Activated CD8-positive, alpha-beta T cell treated with anti-CD3 and anti-CD28 coated beads for 36 hours (primary cell): ENCODE measurements around the gene ABCG4. TPM values are rescaled to one million over a fixed set of nuclear protein-coding genes. Genes with fewer than 3 reads are reported as not detected.
"Not testable (repeated sequence)": the region's sequence is repeated elsewhere in the genome, so short reads cannot be mapped to it uniquely, and the experiment has no call there.

Experiments
- ATAC-seq: fragments of 200-7000 bp; cut with Tn5 transposase; one replicate; pipeline ENCODE4 v1.10.0; 2021; ENCODE audit warnings: mild to moderate bottlenecking, moderate library complexity
- CTCF ChIA-PET: fragments of 350-600 bp; sonication (Branson Sonifier 250); formaldehyde crosslinking; loops from one replicate; lab custom pipeline; 2021; ENCODE audit warnings: antibody characterized with exemption; lab: Charles Lee
- POLR2A ChIA-PET: fragments of 350-600 bp; sonication (Branson Sonifier 250); formaldehyde crosslinking; loops from one replicate; lab custom pipeline; 2021; ENCODE audit warnings: antibody characterized with exemption; lab: Charles Lee
- DNase-seq: peaks from one replicate; pipeline ENCODE4 v3.0.0-alpha.2; 2020
- H3K27ac Mint-ChIP-seq: one replicate; pipeline ENCODE4 v1.8.0; 2021; ENCODE audit warnings: mild to moderate bottlenecking, mixed read lengths
- H3K27me3 Mint-ChIP-seq: one replicate; pipeline ENCODE4 v1.8.0; 2021; ENCODE audit warnings: mixed read lengths
- H3K36me3 Mint-ChIP-seq: one replicate; pipeline ENCODE4 v1.8.0; 2021; ENCODE audit warnings: low read depth, mixed read lengths
- H3K4me1 Mint-ChIP-seq: one replicate; pipeline ENCODE4 v1.8.0; 2021; ENCODE audit warnings: low read depth, mixed read lengths
- H3K4me3 Mint-ChIP-seq: one replicate; pipeline ENCODE4 v1.8.0; 2021; ENCODE audit warnings: mild to moderate bottlenecking, moderate library complexity, mixed read lengths
- H3K9me3 Mint-ChIP-seq: one replicate; pipeline ENCODE4 v1.8.0; 2021; ENCODE audit warnings: mixed read lengths
- CTCF ChIP-seq: fragments of 200-600 bp; IDR thresholded peaks from one replicate; pipeline ENCODE4 v1.8.0; 2022; ENCODE audit warnings: antibody characterized with exemption, mild to moderate bottlenecking
- intact Hi-C: fragments of 100-400 bp; cut with micrococcal nuclease; formaldehyde crosslinking; loops from one replicate; pipeline ENCODE4 v1.10.0; 2022
- total RNA-seq, 2 experiments: library from RNA; stranded (reverse); gene quantifications; one replicate each; pipeline ENCODE4 v1.2.3, GENCODE V29; 2021

Gene ABCG4
- total RNA-seq, 2 experiments from 2014 or later, result not detected

- intact Hi-C loops, result no loop called here
These were observed 31.1 kb downstream of the ABCG4 start for GRCh38 chr11:119179983-119180382.

GRCh38 chr11:119180729-119181676 lies 32.2 kb downstream of the ABCG4 start:
- ChIA-PET CTCF (no interaction called here), POLR2A (interaction anchor here (1.0 to 1.8 kb wide), 2 partner anchors 12 to 86 kb away, joined by 4 to 5 read pairs; partner anchors contain the start of gene NLRX1)
- Mint-ChIP-seq H3K36me3 (peaks cover 9% of the 10 kb centered on the region), H3K4me1 (peaks cover 9% of the 10 kb centered on the region), H3K27me3 (no peaks in the 10 kb centered on the region), H3K4me3 (no peak overlapping the region), H3K9me3 (no peaks in the 10 kb centered on the region), H3K27ac (no peak overlapping the region)
- ATAC-seq (no peak), DNase-seq (no peak)
- TF ChIP-seq CTCF, result no peak
- intact Hi-C loops, result no loop called here

More at GRCh38 chr11:119179983-119180382, 31.1 kb downstream of the ABCG4 start:
- TF ChIP-seq CTCF, result no peak
- ChIA-PET CTCF (interaction anchor here (0.6 to 1.5 kb wide), 2 partner anchors 11 to 17 kb away, joined by 3 to 6 read pairs; no protein-coding TSS in a partner anchor), POLR2A (interaction anchor here (1.1 kb wide), 1 partner anchor 10 kb away, joined by 3 read pairs; no protein-coding TSS in a partner anchor)
- H3K36me3 Mint-ChIP-seq, result peaks cover 16% of the 10 kb centered on the region
- H3K27me3 Mint-ChIP-seq, result no peaks in the 10 kb centered on the region
- no peak for ATAC-seq
- H3K4me3 Mint-ChIP-seq, result no peak overlapping the region
- no peak for DNase-seq
- no peaks in the 10 kb centered on the region for H3K9me3 Mint-ChIP-seq
- H3K4me1 Mint-ChIP-seq, result peaks cover 15% of the 10 kb centered on the region
- H3K27ac Mint-ChIP-seq, result no peak overlapping the region

- no peak for ATAC-seq
- POLR2A ChIA-PET, result interaction anchor here (1.0 to 1.8 kb wide), 3 partner anchors 13 to 87 kb away, joined by 3 to 5 read pairs (median 4); partner anchors contain the start of gene NLRX1
- Mint-ChIP-seq H3K4me3 (no peak overlapping the region), H3K27me3 (no peaks in the 10 kb centered on the region), H3K4me1 (peaks cover 9% of the 10 kb centered on the region), H3K9me3 (no peaks in the 10 kb centered on the region), H3K36me3 (peaks cover 9% of the 10 kb centered on the region), H3K27ac (no peak overlapping the region)
- TF ChIP-seq CTCF, result no peak
- intact Hi-C loops, result no loop called here
- no peak for DNase-seq
- CTCF ChIA-PET, result interaction anchor here (1.5 to 1.6 kb wide), 4 partner anchors 13 to 31 kb away, joined by 4 to 6 read pairs (median 5); partner anchors contain the start of genes CBL and NLRX1
These were observed 33.0 kb downstream of the ABCG4 start for GRCh38 chr11:119181677-119182412.

DNA sequence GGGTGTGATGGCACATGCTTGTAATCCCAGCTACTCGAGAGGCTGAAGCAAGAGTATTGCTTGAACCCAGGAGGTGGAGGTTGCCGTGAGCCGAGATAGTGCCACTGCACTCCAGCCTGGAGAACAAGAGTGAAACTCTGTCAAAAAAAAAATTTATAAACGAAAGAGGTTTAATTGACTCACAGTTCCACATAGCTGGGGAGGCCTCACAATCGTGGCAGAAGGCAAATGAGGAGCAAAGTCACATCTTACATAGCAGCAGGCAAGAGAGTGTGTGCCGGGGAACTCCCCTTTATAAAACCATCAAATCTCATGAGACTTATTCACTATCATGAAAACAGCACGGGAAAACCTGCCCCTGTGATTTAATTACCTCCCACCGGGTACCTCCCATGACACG lies 35.5 kb downstream of the ABCG4 start:
- H3K4me1 Mint-ChIP-seq, H3K27ac Mint-ChIP-seq, H3K36me3 Mint-ChIP-seq, H3K4me3 Mint-ChIP-seq, H3K9me3 Mint-ChIP-seq, H3K27me3 Mint-ChIP-seq, DNase-seq, intact Hi-C loops, ATAC-seq: not testable (repeated sequence)
- ChIA-PET CTCF (interaction anchor here (1.5 kb wide), 1 partner anchor 12 kb away, joined by 7 read pairs; no protein-coding TSS in a partner anchor), POLR2A (interaction anchor here (1.0 kb wide), 1 partner anchor 13 kb away, joined by 3 read pairs; no protein-coding TSS in a partner anchor)
